CD14-positive monocyte (primary cell): Measurements from ENCODE around the gene TRAPPC10. TPM values are rescaled to one million over a fixed set of nuclear protein-coding genes. Genes with fewer than 3 reads are reported as not detected.

ENCODE experiments used
- DNase-seq, 3 donors: peaks; one replicate each; pipeline ENCODE4 v3.0.0-alpha.2; 2011 to 2022
- H2AFZ ChIP-seq: 2 replicates; pipeline ENCODE4 v1.6.0; 2012; ENCODE audit warnings: mild to moderate bottlenecking, low read depth, low read length, inconsistent platforms; ENCODE audit not compliant: insufficient read depth, poor library complexity, severe bottlenecking
- H3K27ac ChIP-seq, 2 donors: 1 replicate in 1 of 2; 2 replicates in 1 of 2; pipeline ENCODE4 v1.5.1; 2012 to 2013; ENCODE audit warnings: low read length in 2 of 2, control low read depth in 1 of 2, inconsistent platforms in 1 of 2, low read depth in 1 of 2, mild to moderate bottlenecking in 1 of 2
- H3K27me3 ChIP-seq, 2 donors: one replicate each; pipeline versions ENCODE4 v1.6.0 to v1.6.1; 2011 to 2013; ENCODE audit warnings: low read length in 2 of 2; ENCODE audit not compliant: control insufficient read depth in 2 of 2, insufficient read depth in 2 of 2
- H3K36me3 ChIP-seq, 2 donors: replicated peaks in 1 of 2; 1 replicate in 1 of 2; 2 replicates in 1 of 2; pipeline versions ENCODE4 v1.5.1 to v1.6.1; 2012 to 2013; ENCODE audit warnings: low read length in 2 of 2, control low read depth in 1 of 2, inconsistent platforms in 1 of 2, mild to moderate bottlenecking in 1 of 2; ENCODE audit not compliant: insufficient read depth in 2 of 2, control insufficient read depth in 1 of 2
- H3K4me1 ChIP-seq, 2 donors: 1 replicate in 1 of 2; 2 replicates in 1 of 2; pipeline versions ENCODE4 v1.5.1 to v1.6.1; 2012 to 2013; ENCODE audit warnings: low read length in 2 of 2, control low read depth in 1 of 2, inconsistent platforms in 1 of 2, mild to moderate bottlenecking in 1 of 2, moderate library complexity in 1 of 2; ENCODE audit not compliant: insufficient read depth in 2 of 2, control insufficient read depth in 1 of 2
- H3K4me2 ChIP-seq: replicated peaks from 2 replicates; pipeline ENCODE3; 2012; ENCODE audit warnings: low read length, moderate library complexity, mild to moderate bottlenecking; ENCODE audit not compliant: poor library complexity, severe bottlenecking; ENCODE audit errors: extremely low read depth
- H3K4me3 ChIP-seq, 3 experiments: fragments of 200-600 bp in 1 of 3; sonication (generic) in 1 of 3; replicated peaks in 1 of 3; 1 replicate in 2 of 3; 2 replicates in 1 of 3; pipeline ENCODE4 v1.5.1; 2011 to 2013; ENCODE audit warnings: low read length in 3 of 3, mild to moderate bottlenecking in 3 of 3, control low read depth in 2 of 3, low read depth in 2 of 3, inconsistent platforms in 1 of 3, moderate library complexity in 1 of 3
- H3K79me2 ChIP-seq: 2 replicates; pipeline ENCODE4 v1.6.0; 2012; ENCODE audit warnings: mild to moderate bottlenecking, control low read depth, inconsistent platforms, low read length, moderate library complexity; ENCODE audit not compliant: insufficient read depth
- H3K9ac ChIP-seq: 2 replicates; pipeline ENCODE4 v1.6.0; 2017; ENCODE audit warnings: low read length, mild to moderate bottlenecking; ENCODE audit not compliant: insufficient read depth, poor library complexity, severe bottlenecking
- H3K9me3 ChIP-seq, 2 donors: replicated peaks in 1 of 2; 1 replicate in 1 of 2; 2 replicates in 1 of 2; pipeline versions ENCODE4 v1.5.1 to v1.6.1; 2012 to 2013; ENCODE audit warnings: low read length in 2 of 2, control low read depth in 1 of 2; ENCODE audit not compliant: control insufficient read depth in 1 of 2, insufficient read depth in 1 of 2
- H4K20me1 ChIP-seq: 2 replicates; pipeline ENCODE4 v1.6.0; 2012; ENCODE audit warnings: mild to moderate bottlenecking, low read length, control low read depth, moderate library complexity; ENCODE audit not compliant: insufficient read depth
- H3K27ac Mint-ChIP-seq, 7 donors: one replicate each; pipeline ENCODE4 v1.8.0; 2020; ENCODE audit warnings: mild to moderate bottlenecking in 7 of 7, mixed read lengths in 7 of 7, moderate library complexity in 6 of 7, inconsistent platforms in 2 of 7
- H3K27me3 Mint-ChIP-seq, 3 donors: one replicate each; pipeline ENCODE4 v1.8.0; 2021 to 2022; ENCODE audit warnings: low read depth in 3 of 3, mild to moderate bottlenecking in 3 of 3, mixed read lengths in 3 of 3, moderate library complexity in 3 of 3, inconsistent platforms in 1 of 3
- H3K36me3 Mint-ChIP-seq, 2 donors: one replicate each; pipeline ENCODE4 v1.8.0; 2020; ENCODE audit warnings: mixed read lengths in 2 of 2, inconsistent platforms in 1 of 2, mild to moderate bottlenecking in 1 of 2
- H3K4me1 Mint-ChIP-seq: one replicate; pipeline ENCODE4 v1.8.0; 2020; ENCODE audit warnings: mild to moderate bottlenecking, mixed read lengths
- H3K4me3 Mint-ChIP-seq, 2 donors: one replicate each; pipeline ENCODE4 v1.8.0; 2020; ENCODE audit warnings: mild to moderate bottlenecking in 2 of 2, mixed read lengths in 2 of 2, moderate library complexity in 1 of 2
- H3K9me3 Mint-ChIP-seq, 7 donors: one replicate each; pipeline ENCODE4 v1.8.0; 2020 to 2022; ENCODE audit warnings: mixed read lengths in 7 of 7, mild to moderate bottlenecking in 6 of 7, moderate library complexity in 6 of 7, inconsistent platforms in 2 of 7
- CTCF ChIP-seq: fragments of 200-600 bp; IDR thresholded peaks from one replicate; pipeline ENCODE4 v1.8.0; 2022; ENCODE audit warnings: antibody characterized with exemption, mild to moderate bottlenecking
- WGBS: methylation state at CpG from one replicate; pipeline ENCODE4 v1.1.5; 2013; ENCODE audit warnings: missing lambda C conversion rate; ENCODE audit not compliant: insufficient coverage; 5-methylcytosine and 5-hydroxymethylcytosine counted together
- intact Hi-C, 2 donors: fragments of 100-400 bp; cut with micrococcal nuclease; formaldehyde crosslinking; loops; one replicate each; pipeline versions ENCODE4 v1.15.0 to v1.15.1; 2023
- polyA plus RNA-seq, 3 donors: library from polyadenylated mRNA; depleted of rRNA in 1 of 3; unstranded in 2 of 3; stranded (reverse) in 1 of 3; fragments of 300-500 nt in 2 of 3; fragments of >200 nt in 1 of 3; fragmentation: Illumina TruSeq in 2 of 3; gene quantifications; 1 replicate in 2 of 3; 2 replicates in 1 of 3; pipeline ENCODE4 v1.2.3, GENCODE V29; 2012 to 2021

The TRAPPC10 gene
- polyA plus RNA-seq, 3 donors: 5.9 to 40.6 (median 8.6) TPM

DNA sequence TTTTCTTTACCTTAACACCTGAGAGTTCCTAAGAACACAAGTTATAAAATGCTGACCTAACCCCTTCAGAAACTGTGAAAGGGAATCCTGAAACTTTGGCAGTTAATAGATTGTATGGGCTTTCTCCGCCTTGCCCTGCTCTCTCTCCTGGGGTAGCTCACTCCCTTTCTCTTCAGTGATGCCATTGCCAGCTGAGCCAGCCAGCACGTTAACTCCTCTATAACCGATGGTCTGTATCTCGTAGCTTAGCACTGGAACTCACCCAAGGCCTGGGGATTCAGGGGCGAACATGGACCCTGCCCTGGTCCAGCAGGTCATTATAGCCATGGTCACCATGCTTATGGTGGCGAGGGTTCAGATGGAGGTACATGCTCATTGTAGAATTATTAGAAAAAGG lies 40.7 kb downstream of the TRAPPC10 start:
- no peak overlapping the region for H3K9ac ChIP-seq
- DNase-seq: no peak
- H3K27me3 ChIP-seq: no peaks in the 10 kb centered on the region
- no peaks in the 10 kb centered on the region for H3K9me3 ChIP-seq
- no peak overlapping the region for H3K4me3 ChIP-seq
- peaks cover 55% of the 10 kb centered on the region for H3K79me2 ChIP-seq
- WGBS: 100% methylated on average over 3 of the region's 6 CpGs
- Mint-ChIP-seq H3K9me3 (peaks cover 0 to 2% (median 0%) of the 10 kb centered on the region in 7 donors), H3K4me1 (no peaks in the 10 kb centered on the region), H3K27me3 (peaks cover 0 to 1% (median 1%) of the 10 kb centered on the region in 3 donors), H3K27ac (peak overlapping the region in 2 of 7 donors; percentile 6 to 30), H3K4me3 (no peak overlapping the region), H3K36me3 (peaks cover 73 to 82% of the 10 kb centered on the region in 2 donors)
- H3K4me2 ChIP-seq: no peak overlapping the region
- no peaks in the 10 kb centered on the region for H3K4me1 ChIP-seq
- intact Hi-C loops: no loop called here
- H4K20me1 ChIP-seq: peaks cover 87% of the 10 kb centered on the region
- no peak overlapping the region for H3K27ac ChIP-seq
- H3K36me3 ChIP-seq: peaks cover 74 to 98% of the 10 kb centered on the region in 2 donors
- TF ChIP-seq CTCF: no peak
- H2AFZ ChIP-seq: no peak overlapping the region

GRCh38 chr21:44053567-44053966 lies 41.5 kb downstream of the TRAPPC10 start:
- Histone ChIP-seq H3K27ac (no peak overlapping the region), H3K9me3 (no peaks in the 10 kb centered on the region), H2AFZ (no peak overlapping the region), H3K9ac (no peak overlapping the region), H4K20me1 (peaks cover 87% of the 10 kb centered on the region), H3K4me1 (no peaks in the 10 kb centered on the region), H3K79me2 (peaks cover 48% of the 10 kb centered on the region), H3K4me3 (no peak overlapping the region), H3K36me3 (peaks cover 73 to 98% of the 10 kb centered on the region in 2 donors), H3K4me2 (no peak overlapping the region), H3K27me3 (no peaks in the 10 kb centered on the region)
- TF ChIP-seq CTCF: no peak
- peaks cover 0 to 2% (median 0%) of the 10 kb centered on the region in 7 donors for H3K9me3 Mint-ChIP-seq
- H3K4me3 Mint-ChIP-seq: no peak overlapping the region
- intact Hi-C loops: no loop called here
- H3K27ac Mint-ChIP-seq: no peak overlapping the region
- H3K4me1 Mint-ChIP-seq: no peaks in the 10 kb centered on the region
- WGBS: 98% methylated on average over 9 of the region's 9 CpGs
- H3K36me3 Mint-ChIP-seq: peaks cover 74 to 82% of the 10 kb centered on the region in 2 donors
- H3K27me3 Mint-ChIP-seq: peaks cover 0 to 3% (median 1%) of the 10 kb centered on the region in 3 donors
- DNase-seq: no peak
